ENCODE results near the gene ARHGEF19. TPM values are rescaled to one million over a fixed set of nuclear protein-coding genes. Genes with fewer than 3 reads are reported as not detected.
A peak's percentile ranks its signal among the peaks of the same experiment; 100 is the strongest.

The ARHGEF19 gene
- total and polyA plus RNA-seq, 10 of the 15 experiments (the other 5 are each of a cell fraction or from before 2014, with no cell fraction given) = 0.15 to 2.9 (median 0.67) TPM; not detected in 1

DNA sequence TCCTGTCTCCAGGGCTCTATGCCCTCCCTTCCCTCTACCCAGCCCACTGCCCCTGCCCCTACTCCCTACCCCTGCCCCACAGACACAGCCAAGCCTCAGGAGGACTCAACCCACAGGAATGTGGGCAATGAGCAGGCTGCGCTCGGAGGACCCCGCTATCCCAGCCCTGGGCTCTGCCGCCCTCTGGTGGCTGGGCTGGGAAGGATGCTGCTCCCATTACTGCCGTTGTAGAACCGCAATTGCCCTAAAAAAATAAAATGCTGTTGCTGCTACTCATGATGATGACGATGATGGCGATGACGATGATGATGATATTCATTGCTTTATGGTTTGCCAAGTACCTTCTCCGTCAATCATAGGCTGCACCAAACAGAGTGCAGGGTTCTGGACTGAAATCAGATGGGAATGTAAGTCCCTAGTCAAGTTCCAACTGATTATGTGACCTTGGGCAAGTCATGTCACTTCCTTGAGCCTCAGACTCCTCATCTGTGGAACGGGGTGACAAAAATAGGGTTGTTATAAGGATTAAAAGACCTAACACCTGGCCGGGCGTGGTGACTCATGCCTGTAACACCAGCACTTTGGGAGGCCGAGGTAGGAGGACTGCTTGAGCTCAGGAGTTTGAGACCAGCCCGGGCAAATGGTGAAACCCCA lies 24.6 kb downstream of the ARHGEF19 start (continued):
- TF ChIP-seq BHLHE40 (IDR thresholded peaks at IDR 0.05; ENCODE audit: borderline replicate concordance in 1 of 2, low read depth in 2 of 2, low read length in 1 of 2) (peak; percentile 5 to 14; a peak in 1 of 4 replicates), ETV6 (conservative IDR thresholded peaks at IDR 0.05 in 1 of 2, IDR thresholded peaks at IDR 0.05 in 1 of 2; ENCODE audit: borderline replicate concordance in 1 of 2, low read depth in 1 of 2) (no peak), LARP7 (IDR thresholded peaks at IDR 0.05) (no peak), SMAD5 (IDR thresholded peaks at IDR 0.05; ENCODE audit: low read depth) (no peak), BMI1 (IDR thresholded peaks at IDR 0.05; ENCODE audit: borderline replicate concordance) (no peak), ZSCAN29 (IDR thresholded peaks at IDR 0.05) (no peak), RAD21 (IDR thresholded peaks at IDR 0.05; ENCODE audit: insufficient read depth, low read depth, low read length) (peak; percentile 98), ZZZ3 (IDR thresholded peaks at IDR 0.05; ENCODE audit: control insufficient read depth, insufficient read length, low read depth) (no peak), ZNF207 (IDR thresholded peaks at IDR 0.05; ENCODE audit: borderline replicate concordance) (no peak), WRNIP1 (IDR thresholded peaks at IDR 0.05; ENCODE audit: borderline replicate concordance, low read depth, low read length) (no peak), ZNF274 (IDR thresholded peaks at IDR 0.05; ENCODE audit: insufficient read depth, insufficient read length) (no peak), CHD1 (IDR thresholded peaks at IDR 0.05; ENCODE audit: low read depth, low read length) (no peak), NRF1 (conservative IDR thresholded peaks at IDR 0.05; ENCODE audit: low read depth, low read length) (no peak), NFYB (IDR thresholded peaks at IDR 0.05; ENCODE audit: insufficient read depth, low read depth, low read length) (no peak)
- TF ChIP-seq, protein P1, sequence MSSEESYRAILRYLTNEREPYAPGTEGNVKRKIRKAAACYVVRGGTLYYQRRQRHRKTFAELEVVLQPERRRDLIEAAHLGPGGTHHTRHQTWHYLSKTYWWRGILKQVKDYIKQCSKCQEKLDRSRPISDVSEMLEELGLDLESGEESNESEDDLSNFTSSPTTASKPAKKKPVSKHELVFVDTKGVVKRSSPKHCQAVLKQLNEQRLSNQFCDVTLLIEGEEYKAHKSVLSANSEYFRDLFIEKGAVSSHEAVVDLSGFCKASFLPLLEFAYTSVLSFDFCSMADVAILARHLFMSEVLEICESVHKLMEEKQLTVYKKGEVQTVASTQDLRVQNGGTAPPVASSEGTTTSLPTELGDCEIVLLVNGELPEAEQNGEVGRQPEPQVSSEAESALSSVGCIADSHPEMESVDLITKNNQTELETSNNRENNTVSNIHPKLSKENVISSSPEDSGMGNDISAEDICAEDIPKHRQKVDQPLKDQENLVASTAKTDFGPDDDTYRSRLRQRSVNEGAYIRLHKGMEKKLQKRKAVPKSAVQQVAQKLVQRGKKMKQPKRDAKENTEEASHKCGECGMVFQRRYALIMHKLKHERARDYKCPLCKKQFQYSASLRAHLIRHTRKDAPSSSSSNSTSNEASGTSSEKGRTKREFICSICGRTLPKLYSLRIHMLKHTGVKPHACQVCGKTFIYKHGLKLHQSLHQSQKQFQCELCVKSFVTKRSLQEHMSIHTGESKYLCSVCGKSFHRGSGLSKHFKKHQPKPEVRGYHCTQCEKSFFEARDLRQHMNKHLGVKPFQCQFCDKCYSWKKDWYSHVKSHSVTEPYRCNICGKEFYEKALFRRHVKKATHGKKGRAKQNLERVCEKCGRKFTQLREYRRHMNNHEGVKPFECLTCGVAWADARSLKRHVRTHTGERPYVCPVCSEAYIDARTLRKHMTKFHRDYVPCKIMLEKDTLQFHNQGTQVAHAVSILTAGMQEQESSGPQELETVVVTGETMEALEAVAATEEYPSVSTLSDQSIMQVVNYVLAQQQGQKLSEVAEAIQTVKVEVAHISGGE (CRISPR knock-in tag; IDR thresholded peaks at IDR 0.05) = no peak
- TF ChIP-seq, protein P2, sequence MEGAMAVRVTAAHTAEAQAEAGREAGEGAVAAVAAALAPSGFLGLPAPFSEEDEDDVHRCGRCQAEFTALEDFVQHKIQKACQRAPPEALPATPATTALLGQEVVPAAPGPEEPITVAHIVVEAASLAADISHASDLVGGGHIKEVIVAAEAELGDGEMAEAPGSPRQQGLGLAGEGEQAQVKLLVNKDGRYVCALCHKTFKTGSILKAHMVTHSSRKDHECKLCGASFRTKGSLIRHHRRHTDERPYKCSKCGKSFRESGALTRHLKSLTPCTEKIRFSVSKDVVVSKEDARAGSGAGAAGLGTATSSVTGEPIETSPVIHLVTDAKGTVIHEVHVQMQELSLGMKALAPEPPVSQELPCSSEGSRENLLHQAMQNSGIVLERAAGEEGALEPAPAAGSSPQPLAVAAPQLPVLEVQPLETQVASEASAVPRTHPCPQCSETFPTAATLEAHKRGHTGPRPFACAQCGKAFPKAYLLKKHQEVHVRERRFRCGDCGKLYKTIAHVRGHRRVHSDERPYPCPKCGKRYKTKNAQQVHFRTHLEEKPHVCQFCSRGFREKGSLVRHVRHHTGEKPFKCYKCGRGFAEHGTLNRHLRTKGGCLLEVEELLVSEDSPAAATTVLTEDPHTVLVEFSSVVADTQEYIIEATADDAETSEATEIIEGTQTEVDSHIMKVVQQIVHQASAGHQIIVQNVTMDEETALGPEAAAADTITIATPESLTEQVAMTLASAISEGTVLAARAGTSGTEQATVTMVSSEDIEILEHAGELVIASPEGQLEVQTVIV (IDR thresholded peaks at IDR 0.05; ENCODE audit: borderline replicate concordance, partially characterized antibody) = no peak
- TF ChIP-seq, protein P3, sequence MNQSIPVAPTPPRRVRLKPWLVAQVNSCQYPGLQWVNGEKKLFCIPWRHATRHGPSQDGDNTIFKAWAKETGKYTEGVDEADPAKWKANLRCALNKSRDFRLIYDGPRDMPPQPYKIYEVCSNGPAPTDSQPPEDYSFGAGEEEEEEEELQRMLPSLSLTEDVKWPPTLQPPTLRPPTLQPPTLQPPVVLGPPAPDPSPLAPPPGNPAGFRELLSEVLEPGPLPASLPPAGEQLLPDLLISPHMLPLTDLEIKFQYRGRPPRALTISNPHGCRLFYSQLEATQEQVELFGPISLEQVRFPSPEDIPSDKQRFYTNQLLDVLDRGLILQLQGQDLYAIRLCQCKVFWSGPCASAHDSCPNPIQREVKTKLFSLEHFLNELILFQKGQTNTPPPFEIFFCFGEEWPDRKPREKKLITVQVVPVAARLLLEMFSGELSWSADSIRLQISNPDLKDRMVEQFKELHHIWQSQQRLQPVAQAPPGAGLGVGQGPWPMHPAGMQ (IDR thresholded peaks at IDR 0.05; ENCODE audit: borderline replicate concordance) = no peak
- TF ChIP-seq, protein P4, sequence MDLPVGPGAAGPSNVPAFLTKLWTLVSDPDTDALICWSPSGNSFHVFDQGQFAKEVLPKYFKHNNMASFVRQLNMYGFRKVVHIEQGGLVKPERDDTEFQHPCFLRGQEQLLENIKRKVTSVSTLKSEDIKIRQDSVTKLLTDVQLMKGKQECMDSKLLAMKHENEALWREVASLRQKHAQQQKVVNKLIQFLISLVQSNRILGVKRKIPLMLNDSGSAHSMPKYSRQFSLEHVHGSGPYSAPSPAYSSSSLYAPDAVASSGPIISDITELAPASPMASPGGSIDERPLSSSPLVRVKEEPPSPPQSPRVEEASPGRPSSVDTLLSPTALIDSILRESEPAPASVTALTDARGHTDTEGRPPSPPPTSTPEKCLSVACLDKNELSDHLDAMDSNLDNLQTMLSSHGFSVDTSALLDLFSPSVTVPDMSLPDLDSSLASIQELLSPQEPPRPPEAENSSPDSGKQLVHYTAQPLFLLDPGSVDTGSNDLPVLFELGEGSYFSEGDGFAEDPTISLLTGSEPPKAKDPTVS (IDR thresholded peaks at IDR 0.05; ENCODE audit: low read depth, low read length) = no peak
- TF ChIP-seq, protein P5, sequence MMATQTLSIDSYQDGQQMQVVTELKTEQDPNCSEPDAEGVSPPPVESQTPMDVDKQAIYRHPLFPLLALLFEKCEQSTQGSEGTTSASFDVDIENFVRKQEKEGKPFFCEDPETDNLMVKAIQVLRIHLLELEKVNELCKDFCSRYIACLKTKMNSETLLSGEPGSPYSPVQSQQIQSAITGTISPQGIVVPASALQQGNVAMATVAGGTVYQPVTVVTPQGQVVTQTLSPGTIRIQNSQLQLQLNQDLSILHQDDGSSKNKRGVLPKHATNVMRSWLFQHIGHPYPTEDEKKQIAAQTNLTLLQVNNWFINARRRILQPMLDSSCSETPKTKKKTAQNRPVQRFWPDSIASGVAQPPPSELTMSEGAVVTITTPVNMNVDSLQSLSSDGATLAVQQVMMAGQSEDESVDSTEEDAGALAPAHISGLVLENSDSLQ (IDR thresholded peaks at IDR 0.05) = no peak; the same call in 1 of the 2 replicates

All from GM12878 (cell line).